ENCODE data around the gene GPR78.
"Not testable (repeated sequence)": the region's sequence is repeated elsewhere in the genome, so short reads cannot be mapped to it uniquely, and the experiment has no call there.

Gene GPR78

DNA sequence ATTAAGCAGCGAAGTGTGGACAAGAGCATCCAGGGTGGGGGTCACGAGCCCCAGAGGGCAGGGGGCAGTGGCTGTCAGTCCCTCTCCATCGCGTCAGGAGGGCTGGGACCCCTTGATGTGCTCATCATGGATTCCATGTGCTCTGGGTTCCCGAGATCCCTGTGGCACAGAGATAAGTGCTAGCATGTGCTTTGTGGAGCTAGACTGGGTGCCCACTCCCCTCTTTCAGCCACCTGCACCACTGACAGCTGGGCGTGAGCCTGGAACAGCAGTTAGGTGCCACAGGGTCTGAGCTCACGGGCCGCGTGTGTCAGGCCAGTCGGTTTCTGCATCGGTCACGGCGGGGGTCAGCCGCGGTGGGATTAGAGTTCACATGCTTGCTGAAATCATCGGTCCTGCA, 36.6 kb downstream of the GPR78 start:
- DNase-seq (ENCODE audit: low read depth) = no peak

DNA sequence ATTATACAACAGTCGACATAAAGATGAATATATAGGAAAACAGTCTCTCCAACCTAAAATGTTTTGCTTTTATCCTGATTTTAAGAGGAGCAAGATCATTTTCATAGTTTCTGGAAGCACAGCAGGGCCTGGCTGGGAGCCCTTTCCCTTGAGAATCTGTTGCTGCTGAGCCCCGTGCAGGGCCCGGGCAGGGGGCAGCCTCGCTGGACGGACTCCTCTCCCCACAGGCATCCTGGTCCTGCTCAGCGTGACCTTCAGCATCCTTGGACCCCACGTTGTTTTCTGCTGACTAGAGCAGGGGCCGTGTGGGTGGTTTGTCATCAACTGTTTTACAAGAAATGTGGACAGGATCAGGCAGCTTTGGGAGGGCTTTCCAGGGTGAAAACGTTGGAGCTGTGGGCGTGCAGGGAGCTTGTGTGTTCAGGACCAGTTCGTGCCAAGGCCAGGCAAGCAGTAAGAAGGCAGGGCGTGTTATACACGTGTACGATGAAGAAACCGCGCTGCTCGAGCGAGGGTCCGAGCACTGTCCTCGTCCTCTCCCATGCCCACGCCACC, 37.4 kb downstream of the GPR78 start:
- DNase-seq (ENCODE audit: low read depth) = no peak

DNA sequence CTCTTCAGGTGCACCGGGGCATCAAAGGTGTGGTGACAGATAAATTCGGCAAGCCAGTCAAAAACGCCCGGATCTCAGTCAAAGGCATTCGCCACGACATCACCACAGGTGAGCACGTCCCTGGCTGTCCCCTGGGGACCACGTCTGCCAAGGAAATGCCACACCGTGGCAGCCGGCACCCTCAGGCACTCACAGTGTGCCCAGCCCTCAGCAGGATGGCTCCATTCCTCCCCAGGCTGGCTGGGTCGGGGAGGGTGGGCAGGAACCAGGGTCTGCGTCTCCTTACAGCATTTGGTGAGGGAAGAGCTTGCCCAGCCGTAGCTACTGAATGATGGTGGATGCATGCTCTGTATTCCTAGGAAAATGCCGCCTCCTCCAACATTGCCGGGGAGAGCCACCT, 38.2 kb downstream of the GPR78 start:
- no peak for DNase-seq (ENCODE audit: low read depth)

GRCh38 chr4:8618961-8619720, 38.9 kb downstream of the GPR78 start:
- DNase-seq (ENCODE audit: low read depth) = no peak

DNA sequence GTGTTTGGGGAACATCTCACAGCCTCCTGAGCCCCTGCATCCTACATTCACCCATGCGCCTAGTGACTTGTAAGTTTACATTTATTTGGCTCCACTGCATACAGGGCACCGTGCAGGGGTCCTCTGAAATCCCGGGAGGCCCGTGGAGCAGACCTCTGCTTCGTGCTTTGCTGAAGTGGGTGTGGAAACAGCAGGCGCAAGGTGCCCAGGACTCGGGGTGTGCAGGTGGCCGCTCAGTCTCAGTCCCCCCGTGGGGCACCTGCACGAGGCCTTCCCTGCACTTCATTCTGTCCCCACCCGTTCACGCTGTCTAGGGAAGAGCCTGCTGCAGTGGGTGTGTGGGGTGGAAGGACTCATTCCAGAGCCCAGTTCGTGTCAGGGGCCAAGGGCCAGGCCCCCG, 40.9 kb downstream of the GPR78 start:
- DNase-seq (ENCODE audit: low read depth) = not testable (repeated sequence)

- DNase-seq (ENCODE audit: low read depth) = not testable (repeated sequence)
Observed at GRCh38 chr4:8624601-8625272, 44.5 kb downstream of the GPR78 start.

DNA sequence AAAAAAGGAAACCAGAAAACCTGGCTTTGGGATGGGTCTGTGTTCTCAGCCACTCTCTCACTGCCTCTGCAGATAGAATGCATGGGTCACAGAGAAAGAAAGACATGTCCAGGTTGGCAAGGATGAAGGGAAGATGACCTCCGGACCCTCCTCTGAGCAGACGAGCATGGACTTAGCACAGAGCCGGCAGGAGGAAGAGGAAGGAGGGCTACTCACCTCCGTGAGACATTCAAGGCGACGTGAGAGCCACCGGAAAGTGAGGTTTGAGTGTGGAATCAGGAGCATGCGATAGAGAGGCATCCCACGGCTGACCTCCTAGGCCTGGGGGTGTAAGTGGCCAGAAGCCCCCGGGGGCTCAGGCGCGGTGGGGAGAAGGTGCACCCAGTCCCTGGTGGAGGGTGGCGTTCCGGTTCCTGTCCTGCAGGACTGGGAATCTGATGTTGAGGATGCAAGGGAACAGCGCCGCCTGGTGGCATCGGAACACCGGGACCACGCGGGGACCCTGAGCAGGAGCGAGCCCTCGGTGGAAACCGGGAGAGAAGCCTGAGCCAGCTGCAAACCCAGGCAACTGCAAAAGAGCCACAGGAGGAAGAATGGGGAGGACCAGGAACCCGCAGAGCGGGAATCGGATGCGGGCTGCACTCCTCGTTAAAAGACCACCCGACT, 50.2 kb downstream of the GPR78 start:
- DNase-seq (ENCODE audit: low read depth) = not testable (repeated sequence)

DNA sequence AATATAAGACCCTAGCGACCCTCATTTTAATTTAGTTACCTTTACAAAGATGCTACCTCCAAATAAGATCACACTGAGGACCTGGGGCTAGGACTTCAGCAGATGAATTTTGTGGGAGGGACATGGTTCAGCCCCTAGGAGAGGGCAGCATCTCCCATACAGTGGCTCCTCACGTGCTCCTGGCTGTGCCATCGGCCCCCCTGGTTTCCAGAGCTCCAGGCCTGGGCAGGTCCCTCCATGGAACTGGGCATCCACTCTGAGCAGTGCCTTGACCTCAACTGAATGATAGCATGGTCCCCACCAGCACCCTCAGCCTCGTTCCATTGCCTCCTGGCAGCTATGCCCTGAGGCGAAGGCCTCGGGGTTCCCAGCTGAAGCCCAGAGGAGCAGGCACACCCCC, 51.7 kb downstream of the GPR78 start:
- not testable (repeated sequence) for DNase-seq (ENCODE audit: low read depth)

DNA sequence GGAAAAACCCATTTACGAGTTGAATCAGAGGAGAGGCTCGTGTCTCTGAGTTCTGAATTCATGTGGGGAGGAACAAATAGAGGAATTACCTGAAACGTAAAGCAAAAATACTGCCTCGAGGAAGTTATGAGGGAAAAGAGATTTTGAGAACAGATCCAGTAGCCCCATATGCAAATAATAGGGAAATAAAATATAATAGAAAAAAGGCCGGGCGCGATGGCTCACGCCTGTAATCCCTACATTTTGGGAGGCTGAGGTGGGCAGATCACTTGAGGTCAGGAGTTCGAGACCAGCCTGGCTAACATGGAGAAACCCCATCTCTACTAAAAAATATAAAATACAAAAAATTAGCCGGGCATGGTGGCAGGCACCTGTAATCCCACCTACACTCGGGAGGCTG, 54.6 kb downstream of the GPR78 start:
- not testable (repeated sequence) for DNase-seq (ENCODE audit: low read depth)

DNA sequence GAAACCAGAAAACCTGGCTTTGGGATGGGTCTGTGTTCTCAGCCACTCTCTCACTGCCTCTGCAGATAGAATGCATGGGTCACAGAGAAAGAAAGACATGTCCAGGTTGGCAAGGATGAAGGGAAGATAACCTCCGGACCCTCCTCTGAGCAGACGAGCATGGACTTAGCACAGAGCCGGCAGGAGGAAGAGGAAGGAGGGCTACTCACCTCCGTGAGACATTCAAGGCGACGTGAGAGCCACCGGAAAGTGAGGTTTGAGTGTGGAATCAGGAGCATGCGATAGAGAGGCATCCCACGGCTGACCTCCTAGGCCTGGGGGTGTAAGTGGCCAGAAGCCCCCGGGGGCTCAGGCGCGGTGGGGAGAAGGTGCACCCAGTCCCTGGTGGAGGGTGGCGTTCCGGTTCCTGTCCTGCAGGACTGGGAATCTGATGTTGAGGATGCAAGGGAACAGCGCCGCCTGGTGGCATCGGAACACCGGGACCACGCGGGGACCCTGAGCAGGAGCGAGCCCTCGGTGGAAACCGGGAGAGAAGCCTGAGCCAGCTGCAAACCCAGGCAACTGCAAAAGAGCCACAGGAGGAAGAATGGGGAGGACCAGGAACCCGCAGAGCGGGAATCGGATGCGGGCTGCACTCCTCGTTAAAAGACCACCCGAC, 55.8 kb downstream of the GPR78 start:
- not testable (repeated sequence) for DNase-seq (ENCODE audit: low read depth)
